Nucleus accumbens (tissue), 56 donors: ENCODE results near the gene PTBP1.

ENCODE experiments used
- DNase-seq, 56 donors: peaks; one replicate each; lab custom pipeline; 2025; lab: John Stamatoyannopoulos, UW

Gene PTBP1

GRCh38 chr19:795691-796581 lies 1.3 kb upstream of the PTBP1 start:
- DNase-seq, result no peak

GRCh38 chr19:797528-798414 lies 519 bp downstream of the PTBP1 start:
- peak in 49 of 56 donors; percentile 15 to 86 (median 63) for DNase-seq

GRCh38 chr19:798415-799075 lies 1.3 kb downstream of the PTBP1 start:
- no peak for DNase-seq

GRCh38 chr19:799076-799881 lies 2.0 kb downstream of the PTBP1 start:
- DNase-seq, result no peak

GRCh38 chr19:800360-801029 lies 3.2 kb downstream of the PTBP1 start:
- DNase-seq, result no peak

- DNase-seq, result peak in 3 of 56 donors; percentile 6 to 32 (median 21)
Observed at GRCh38 chr19:801030-801860, 4.0 kb downstream of the PTBP1 start.

GRCh38 chr19:801861-802497 lies 4.7 kb downstream of the PTBP1 start:
- DNase-seq, result no peak

GRCh38 chr19:802498-803098 lies 5.3 kb downstream of the PTBP1 start:
- no peak for DNase-seq

- no peak for DNase-seq
Observed at GRCh38 chr19:803099-803561, 5.9 kb downstream of the PTBP1 start.

- DNase-seq, result no peak
Observed at GRCh38 chr19:803686-804418, 6.6 kb downstream of the PTBP1 start.

GRCh38 chr19:804419-805165 lies 7.3 kb downstream of the PTBP1 start:
- no peak for DNase-seq

GRCh38 chr19:805166-805551 lies 7.9 kb downstream of the PTBP1 start:
- no peak for DNase-seq

- no peak for DNase-seq
Observed at GRCh38 chr19:805600-806550, 8.6 kb downstream of the PTBP1 start.

- DNase-seq, result no peak
Observed at GRCh38 chr19:806815-807421, 9.7 kb downstream of the PTBP1 start.
